ENCODE measurements around the gene FAF2. TPM values are rescaled to one million over a fixed set of nuclear protein-coding genes. Genes with fewer than 3 reads are reported as not detected.
A peak's percentile ranks its signal among the peaks of the same experiment; 100 is the strongest.

FAF2 gene
- total RNA-seq, 1 donor from 2014 or later = 46.5 TPM

- Mint-ChIP-seq H3K27me3 (no peaks in the 10 kb centered on the region), H3K36me3 (peaks cover under 1% of the 10 kb centered on the region), H3K4me1 (ENCODE audit: unreplicated experiment) (peaks cover 20% of the 10 kb centered on the region), H3K9me3 (no peaks in the 10 kb centered on the region), H3K27ac (no peak overlapping the region), H3K4me3 (no peak overlapping the region)
- TF ChIP-seq CTCF (conservative IDR thresholded peaks at IDR 0.05) = no peak
- DNase-seq (ENCODE audit: extremely low spot score, unreplicated experiment) = no peak
Observed at GRCh38 chr5:176530393-176530982, 82.3 kb downstream of the FAF2 start.

DNA sequence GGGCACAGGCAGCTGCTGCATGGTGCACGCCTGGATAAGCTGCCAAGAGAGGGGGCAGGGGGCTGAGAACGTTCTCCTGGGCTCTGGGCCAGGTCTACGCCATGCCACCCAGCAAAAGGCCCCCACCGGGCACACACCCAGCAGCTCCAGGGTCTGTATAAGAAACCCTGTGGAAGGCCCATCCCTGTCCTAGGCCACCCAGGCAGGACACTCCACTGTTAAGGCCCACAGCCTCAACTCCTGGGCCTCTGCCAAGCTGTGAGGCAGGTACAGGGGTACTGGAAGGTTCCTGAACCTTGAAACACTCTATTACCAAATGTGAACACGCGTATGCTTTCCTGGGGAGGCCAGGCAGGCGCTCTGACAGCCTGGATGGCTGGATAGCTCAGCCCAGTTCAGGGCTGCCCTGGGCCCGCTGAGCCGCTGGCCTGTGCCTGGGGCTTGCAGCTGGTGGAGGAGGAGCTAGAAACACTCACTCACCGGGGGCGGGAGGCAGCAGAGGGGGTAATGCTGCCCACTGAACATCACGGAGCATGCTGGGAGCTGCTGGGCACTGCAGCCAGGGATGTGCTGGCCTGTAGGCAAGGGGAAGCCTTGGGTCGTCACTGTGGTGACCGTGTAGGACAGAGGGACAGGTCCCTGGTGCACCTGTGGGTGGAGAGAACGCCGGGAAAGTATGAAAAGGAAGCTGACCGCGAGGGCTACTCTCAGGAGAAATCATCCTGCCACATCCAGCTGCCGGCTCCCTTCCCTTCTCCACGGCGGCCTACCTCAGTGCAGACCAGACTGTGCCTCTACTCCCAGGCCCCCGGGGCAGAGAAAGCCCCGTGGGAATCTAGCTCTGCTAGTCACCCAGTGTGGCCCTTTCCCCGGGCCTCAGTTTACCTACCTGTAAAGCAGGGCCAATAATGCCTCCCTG, 83.1 kb downstream of the FAF2 start:
- Mint-ChIP-seq H3K36me3 (peaks cover 3% of the 10 kb centered on the region), H3K27ac (no peak overlapping the region), H3K27me3 (no peaks in the 10 kb centered on the region), H3K4me1 (ENCODE audit: unreplicated experiment) (peaks cover 20% of the 10 kb centered on the region), H3K4me3 (peak overlapping the region; percentile 55), H3K9me3 (no peaks in the 10 kb centered on the region)
- DNase-seq (ENCODE audit: extremely low spot score, unreplicated experiment) = no peak
- no peak for TF ChIP-seq CTCF (conservative IDR thresholded peaks at IDR 0.05)

DNA sequence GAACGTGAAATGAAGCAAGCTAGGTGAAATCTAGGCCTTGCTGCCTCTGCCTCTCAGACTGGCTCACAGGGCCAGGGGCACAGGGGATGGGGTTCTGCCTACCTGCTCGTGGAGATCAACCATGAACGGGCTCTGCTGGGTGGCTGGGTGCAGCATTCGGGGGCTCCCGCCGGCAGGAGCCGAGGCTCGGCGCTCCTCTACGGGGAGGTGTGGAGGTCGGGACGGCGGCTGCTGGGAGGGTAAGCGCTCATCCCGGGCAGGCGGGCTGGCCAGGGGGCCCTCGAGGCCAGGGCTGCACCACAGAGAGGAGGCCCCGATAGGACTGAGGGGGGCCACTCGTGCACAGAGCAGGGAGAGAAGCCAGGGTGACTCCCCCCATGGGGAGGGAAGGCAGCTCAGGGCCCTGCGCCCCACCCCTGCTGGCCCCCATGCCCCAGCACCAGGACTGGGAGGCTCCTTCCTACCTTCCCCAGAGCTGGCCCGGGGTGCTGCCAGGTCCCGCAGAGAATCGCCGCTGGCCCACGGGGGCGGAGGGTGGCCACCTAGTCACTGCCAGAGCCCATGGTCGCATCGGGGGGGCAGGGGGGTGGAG, 83.8 kb downstream of the FAF2 start:
- no peaks in the 10 kb centered on the region for H3K27me3 Mint-ChIP-seq
- peaks cover 3% of the 10 kb centered on the region for H3K36me3 Mint-ChIP-seq
- peaks cover 20% of the 10 kb centered on the region for H3K4me1 Mint-ChIP-seq (ENCODE audit: unreplicated experiment)
- no peak for DNase-seq (ENCODE audit: extremely low spot score, unreplicated experiment)
- TF ChIP-seq CTCF (conservative IDR thresholded peaks at IDR 0.05) = no peak
- H3K27ac Mint-ChIP-seq = no peak overlapping the region
- no peaks in the 10 kb centered on the region for H3K9me3 Mint-ChIP-seq
- H3K4me3 Mint-ChIP-seq = no peak overlapping the region

- Mint-ChIP-seq H3K9me3 (no peaks in the 10 kb centered on the region), H3K36me3 (peaks cover 3% of the 10 kb centered on the region), H3K27ac (no peak overlapping the region), H3K4me3 (no peak overlapping the region), H3K4me1 (ENCODE audit: unreplicated experiment) (peaks cover 20% of the 10 kb centered on the region), H3K27me3 (no peaks in the 10 kb centered on the region)
- DNase-seq (ENCODE audit: extremely low spot score, unreplicated experiment) = no peak
- TF ChIP-seq CTCF (conservative IDR thresholded peaks at IDR 0.05) = no peak
Observed at GRCh38 chr5:176532795-176533194, 84.6 kb downstream of the FAF2 start.

- no peak for DNase-seq (ENCODE audit: extremely low spot score, unreplicated experiment)
- Mint-ChIP-seq H3K9me3 (no peaks in the 10 kb centered on the region), H3K4me3 (peak overlapping the region; percentile 99), H3K27ac (peak overlapping the region; percentile 79), H3K36me3 (peaks cover 3% of the 10 kb centered on the region), H3K4me1 (ENCODE audit: unreplicated experiment) (peaks cover 26% of the 10 kb centered on the region), H3K27me3 (no peaks in the 10 kb centered on the region)
- TF ChIP-seq CTCF (conservative IDR thresholded peaks at IDR 0.05) = no peak
Observed at GRCh38 chr5:176533390-176533789, 85.2 kb downstream of the FAF2 start.
